HEK293 (cell line): ENCODE data around the gene WDR4.
"Not testable (repeated sequence)": the region's sequence is repeated elsewhere in the genome, so short reads cannot be mapped to it uniquely, and the experiment has no call there.

Experiments
- CTCF ChIA-PET: fragments of 350-600 bp; formaldehyde crosslinking; extraction: SDS; loops from one replicate; lab custom pipeline; 2021; ENCODE audit warnings: antibody characterized with exemption; lab: Yijun Ruan, JAX
- POLR2A ChIA-PET: fragments of 300-600 bp; formaldehyde crosslinking; extraction: SDS; loops from one replicate; lab custom pipeline; 2020; ENCODE audit warnings: antibody characterized with exemption, inconsistent platforms; lab: Yijun Ruan, JAX
- H3K27ac ChIP-seq: fragments of 200-500 bp; sonication (Bioruptor generic); 2 replicates; pipeline ENCODE4 v1.5.1; 2014; ENCODE audit warnings: low read depth, low read length, control low read depth, inconsistent platforms; ENCODE audit errors: extremely low read depth
- H3K36me3 ChIP-seq, 2 experiments: fragments of 200-500 bp in 1 of 2; sonication (Bioruptor generic) in 1 of 2; 1 replicate in 1 of 2; 2 replicates in 1 of 2; pipeline ENCODE4 v1.5.1; 2014 to 2017; ENCODE audit warnings: inconsistent platforms in 2 of 2, low read length in 2 of 2; ENCODE audit not compliant: control insufficient read depth in 2 of 2, insufficient read depth in 1 of 2
- H3K4me1 ChIP-seq: fragments of 200-500 bp; sonication (Bioruptor generic); 2 replicates; pipeline ENCODE4 v1.5.1; 2014; ENCODE audit warnings: mild to moderate bottlenecking, low read length, inconsistent platforms; ENCODE audit not compliant: control insufficient read depth, insufficient read depth
- H3K4me3 ChIP-seq: 2 replicates; pipeline ENCODE4 v1.5.1; 2011; ENCODE audit warnings: low read depth, mild to moderate bottlenecking, control low read depth, low read length, moderate library complexity
- H3K9me3 ChIP-seq: fragments of 200-500 bp; sonication (Bioruptor generic); 2 replicates; pipeline ENCODE4 v1.5.1; 2014; ENCODE audit warnings: low read depth, low read length, inconsistent platforms; ENCODE audit not compliant: control insufficient read depth, insufficient read depth
- ATF2 ChIP-seq: fragments of 450-650 bp; formaldehyde crosslinking; IDR thresholded peaks from 2 replicates; pipeline ENCODE4 v1.5.1; 2016; ENCODE audit warnings: missing biosample characterization, missing genetic modification characterization, low read depth
- BCL6B ChIP-seq: fragments of 450-650 bp; formaldehyde crosslinking; IDR thresholded peaks from 2 replicates; pipeline ENCODE4 v1.5.1; 2017; ENCODE audit warnings: missing biosample characterization, missing genetic modification characterization
- ELK4 ChIP-seq: IDR thresholded peaks from 2 replicates; pipeline ENCODE4 v1.6.1; 2011; ENCODE audit warnings: mild to moderate bottlenecking, low read depth, low read length, borderline replicate concordance
- FEZF1 ChIP-seq: fragments of 450-650 bp; formaldehyde crosslinking; IDR thresholded peaks from 2 replicates; pipeline ENCODE4 v1.5.1; 2016; ENCODE audit warnings: missing biosample characterization, missing genetic modification characterization
- TSHZ1 ChIP-seq: fragments of 450-650 bp; formaldehyde crosslinking; IDR thresholded peaks from 2 replicates; pipeline ENCODE4 v1.5.1; 2016; ENCODE audit warnings: missing biosample characterization, missing genetic modification characterization, borderline replicate concordance
- ZNF114 ChIP-seq: fragments of 450-650 bp; formaldehyde crosslinking; IDR thresholded peaks from 2 replicates; pipeline ENCODE4 v1.5.0; 2017; ENCODE audit warnings: missing biosample characterization, missing genetic modification characterization
- ZNF133 ChIP-seq: fragments of 450-650 bp; formaldehyde crosslinking; IDR thresholded peaks from 2 replicates; pipeline ENCODE4 v1.5.1; 2016; ENCODE audit warnings: missing biosample characterization, missing genetic modification characterization
- ZNF157 ChIP-seq: fragments of 450-650 bp; formaldehyde crosslinking; IDR thresholded peaks from 2 replicates; pipeline ENCODE4 v1.5.1; 2016; ENCODE audit warnings: missing biosample characterization, missing genetic modification characterization
- ZNF24 ChIP-seq: fragments of 450-650 bp; formaldehyde crosslinking; IDR thresholded peaks from 2 replicates; pipeline ENCODE4 v1.5.1; 2016; ENCODE audit warnings: missing biosample characterization, missing genetic modification characterization
- ZNF366 ChIP-seq: fragments of 450-650 bp; formaldehyde crosslinking; conservative IDR thresholded peaks from 2 replicates; pipeline ENCODE4 v1.5.1; 2016; ENCODE audit warnings: missing biosample characterization, missing genetic modification characterization
- ZNF449 ChIP-seq: fragments of 450-650 bp; formaldehyde crosslinking; IDR thresholded peaks from 2 replicates; pipeline ENCODE4 v1.5.1; 2017; ENCODE audit warnings: missing biosample characterization, mild to moderate bottlenecking, missing genetic modification characterization, moderate library complexity
- ZNF48 ChIP-seq: fragments of 450-650 bp; formaldehyde crosslinking; IDR thresholded peaks from 2 replicates; pipeline ENCODE4 v1.5.1; 2016; ENCODE audit warnings: missing biosample characterization, missing genetic modification characterization
- ZNF585B ChIP-seq: fragments of 450-650 bp; formaldehyde crosslinking; IDR thresholded peaks from 2 replicates; pipeline ENCODE4 v1.5.1; 2016; ENCODE audit warnings: missing biosample characterization, missing genetic modification characterization
- ZNF658 ChIP-seq: fragments of 450-650 bp; formaldehyde crosslinking; IDR thresholded peaks from 2 replicates; pipeline ENCODE4; 2016; ENCODE audit warnings: missing biosample characterization, missing genetic modification characterization
- ZNF660 ChIP-seq: fragments of 450-650 bp; IDR thresholded peaks from 2 replicates; pipeline ENCODE4 v1.5.1; 2018; ENCODE audit warnings: missing biosample characterization, mild to moderate bottlenecking, missing genetic modification characterization
- ZNF677 ChIP-seq: fragments of 450-650 bp; IDR thresholded peaks from 2 replicates; pipeline ENCODE4 v1.5.0; 2018; ENCODE audit warnings: missing biosample characterization, mild to moderate bottlenecking, missing genetic modification characterization, moderate library complexity
- ZNF768 ChIP-seq: fragments of 450-650 bp; formaldehyde crosslinking; IDR thresholded peaks from 2 replicates; pipeline ENCODE4 v1.5.1; 2018; ENCODE audit warnings: missing biosample characterization, mild to moderate bottlenecking, missing genetic modification characterization
- ZNF843 ChIP-seq: fragments of 450-650 bp; formaldehyde crosslinking; IDR thresholded peaks from 2 replicates; pipeline ENCODE4 v1.5.1; 2016; ENCODE audit warnings: missing biosample characterization, missing genetic modification characterization
- ZSCAN18 ChIP-seq: fragments of 450-650 bp; formaldehyde crosslinking; IDR thresholded peaks from 2 replicates; pipeline ENCODE4 v1.5.1; 2016; ENCODE audit warnings: missing biosample characterization, missing genetic modification characterization

The WDR4 gene

GRCh38 chr21:42807938-42808613 lies 71.3 kb downstream of the WDR4 start:
- TF ChIP-seq ZNF660 (tag by site-specific recombination) (no peak), ZNF366 (tag by site-specific recombination) (no peak), ZNF449 (tag by site-specific recombination) (no peak), ZNF157 (tag by site-specific recombination) (no peak), ZNF133 (tag by site-specific recombination) (no peak), BCL6B (tag by site-specific recombination) (no peak), ZNF114 (no peak), ZNF677 (no peak), ZNF843 (tag by site-specific recombination) (no peak), ZNF24 (tag by site-specific recombination) (no peak), ATF2 (tag by site-specific recombination) (no peak), FEZF1 (tag by site-specific recombination) (no peak), TSHZ1 (tag by site-specific recombination) (no peak), ZSCAN18 (tag by site-specific recombination) (no peak), ZNF658 (no peak), ELK4 (no peak), ZNF48 (tag by site-specific recombination) (no peak), ZNF585B (tag by site-specific recombination) (no peak), ZNF768 (tag by site-specific recombination) (no peak)
- H3K27ac ChIP-seq = no peak overlapping the region
- POLR2A ChIA-PET = no interaction called here

GRCh38 chr21:42807293-42807895 lies 71.9 kb downstream of the WDR4 start:
- H3K4me3 ChIP-seq, H3K4me1 ChIP-seq, H3K36me3 ChIP-seq, H3K9me3 ChIP-seq, H3K27ac ChIP-seq, POLR2A ChIA-PET: not testable (repeated sequence)
- CTCF ChIA-PET = interaction anchor here (0.5 to 0.9 kb wide), 2 partner anchors 11 to 16 kb away, joined by 4 read pairs; no protein-coding TSS in a partner anchor

More at GRCh38 chr21:42807938-42808613, 71.3 kb downstream of the WDR4 start:
- no peaks in the 10 kb centered on the region for H3K9me3 ChIP-seq
- H3K36me3 ChIP-seq = no peaks in the 10 kb centered on the region
- H3K4me3 ChIP-seq = no peak overlapping the region
- CTCF ChIA-PET = no interaction called here
- no peaks in the 10 kb centered on the region for H3K4me1 ChIP-seq
